GM21786 (cell line): ENCODE measurements around the gene MMP23B.
A peak's percentile ranks its signal among the peaks of the same experiment; 100 is the strongest.

ENCODE experiments used
- ATAC-seq: cut with Tn5 transposase; IDR thresholded peaks from one replicate; pipeline ENCODE4 v1.9.1; 2021; ENCODE audit not compliant: unreplicated experiment

The MMP23B gene

DNA sequence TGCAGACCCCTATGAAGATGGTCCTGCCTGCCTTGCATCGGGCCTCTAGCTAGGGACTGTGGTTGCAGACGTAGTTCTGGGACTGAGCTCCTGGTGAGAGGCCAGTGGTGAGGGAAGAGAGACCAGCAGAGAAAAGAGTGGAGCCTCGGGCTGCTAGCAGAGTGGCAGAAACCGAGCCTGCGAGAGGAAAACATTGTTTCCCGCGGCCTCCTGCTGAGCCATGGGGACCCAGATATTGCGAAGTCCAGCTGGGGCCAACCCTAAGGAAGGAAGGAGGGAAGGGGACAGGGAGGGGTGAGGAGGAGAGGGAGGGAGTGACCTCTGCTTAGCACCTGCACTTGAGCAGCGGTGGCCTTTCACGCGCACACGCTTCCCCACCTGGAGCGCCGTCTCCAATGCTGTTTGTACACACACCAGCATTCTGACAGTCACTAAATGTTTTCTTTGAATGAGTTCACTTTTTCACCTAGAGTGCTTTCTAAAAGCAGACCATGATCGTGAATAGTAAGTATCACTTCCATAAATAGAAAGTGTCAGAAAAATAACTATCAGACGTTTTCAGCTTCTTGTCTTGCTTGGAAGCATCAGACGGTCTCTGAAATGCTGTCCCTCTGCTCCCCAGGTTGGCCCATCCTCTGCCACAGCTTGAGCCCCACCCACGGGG is 29.5 kb upstream of the MMP23B start:
- no peak for ATAC-seq

DNA sequence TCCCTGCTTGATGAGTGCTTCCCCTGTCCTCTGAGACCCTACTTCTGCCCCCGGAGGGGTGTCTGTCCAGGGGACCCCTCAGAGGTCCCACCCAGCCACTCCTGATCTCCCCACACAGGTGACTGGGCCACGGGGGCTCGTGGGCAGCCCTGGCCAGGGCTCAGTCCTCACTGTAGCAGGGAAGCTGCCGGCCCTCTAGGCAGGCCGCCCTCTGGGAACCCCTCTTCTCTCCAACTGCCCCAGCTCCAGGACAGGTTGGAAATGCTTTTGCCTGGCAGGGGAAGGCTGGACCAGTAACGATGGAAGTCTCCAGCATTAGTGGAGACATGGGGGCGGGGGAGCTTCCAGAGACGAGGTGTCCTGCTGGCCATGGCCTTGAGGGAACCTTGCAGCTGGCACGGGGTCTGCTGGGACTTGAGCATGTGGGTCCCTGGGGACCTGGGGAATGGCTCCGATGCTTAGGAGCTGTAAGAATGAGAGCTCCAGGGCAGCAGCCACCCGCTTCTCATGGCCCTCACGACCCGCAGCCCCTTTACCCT is 28.9 kb upstream of the MMP23B start:
- ATAC-seq = no peak

GRCh38 chr1:1603671-1604373 is 28.2 kb upstream of the MMP23B start:
- ATAC-seq = no peak

DNA sequence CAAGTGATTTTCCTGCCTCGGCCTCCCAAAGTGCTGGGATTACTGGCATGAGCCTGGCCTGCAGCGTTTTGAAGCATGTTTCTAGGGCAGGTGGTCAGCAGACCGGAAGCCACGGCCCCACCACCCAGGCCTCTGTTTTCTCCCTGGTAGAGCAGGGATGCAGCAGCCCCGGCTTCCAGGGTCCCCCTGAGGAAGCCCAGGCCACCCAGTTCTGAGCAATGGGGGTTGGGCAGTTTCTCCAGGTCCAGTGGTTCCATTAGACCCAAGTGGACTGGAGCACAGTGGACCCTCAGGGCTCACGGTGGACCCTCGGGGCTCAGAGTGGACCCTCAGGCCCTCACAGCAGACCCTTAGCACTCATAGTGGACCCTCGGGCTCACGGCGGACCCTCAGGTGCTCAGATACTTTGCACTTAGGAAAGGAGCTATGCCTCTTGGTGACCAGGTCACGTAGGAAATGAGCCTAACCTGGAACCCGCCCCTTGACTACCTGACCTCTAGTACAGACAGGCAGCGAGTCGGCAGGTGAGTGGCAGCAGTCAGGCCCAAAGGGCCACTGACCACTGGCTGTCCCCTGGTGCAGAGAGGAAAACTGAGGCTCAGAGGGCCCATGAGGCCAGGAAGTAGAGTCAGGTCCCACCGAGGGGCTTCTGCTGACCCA is 27.5 kb upstream of the MMP23B start:
- no peak for ATAC-seq

GRCh38 chr1:1605034-1605591 is 26.9 kb upstream of the MMP23B start:
- ATAC-seq = no peak

DNA sequence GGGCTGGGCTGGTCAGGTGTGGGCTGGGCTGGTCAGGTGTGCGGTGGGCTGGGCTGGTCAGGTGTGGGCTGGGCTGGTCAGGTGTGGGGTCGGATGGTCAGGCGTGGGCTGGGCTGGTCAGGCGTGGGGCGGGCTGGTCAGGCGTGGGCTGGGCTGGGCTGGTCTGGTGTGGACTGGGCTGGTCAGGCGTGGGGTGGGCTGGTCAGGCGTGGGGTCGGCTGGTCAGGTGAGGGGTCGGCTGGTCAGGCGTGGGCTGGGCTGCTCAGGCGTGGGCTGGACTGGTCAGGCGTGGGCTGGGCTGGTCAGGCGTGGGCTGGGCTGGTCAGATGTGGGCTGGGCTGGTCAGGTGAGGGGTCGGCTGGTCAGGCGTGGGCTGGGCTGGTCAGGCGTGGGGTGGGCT is 26.2 kb upstream of the MMP23B start:
- ATAC-seq = no peak

DNA sequence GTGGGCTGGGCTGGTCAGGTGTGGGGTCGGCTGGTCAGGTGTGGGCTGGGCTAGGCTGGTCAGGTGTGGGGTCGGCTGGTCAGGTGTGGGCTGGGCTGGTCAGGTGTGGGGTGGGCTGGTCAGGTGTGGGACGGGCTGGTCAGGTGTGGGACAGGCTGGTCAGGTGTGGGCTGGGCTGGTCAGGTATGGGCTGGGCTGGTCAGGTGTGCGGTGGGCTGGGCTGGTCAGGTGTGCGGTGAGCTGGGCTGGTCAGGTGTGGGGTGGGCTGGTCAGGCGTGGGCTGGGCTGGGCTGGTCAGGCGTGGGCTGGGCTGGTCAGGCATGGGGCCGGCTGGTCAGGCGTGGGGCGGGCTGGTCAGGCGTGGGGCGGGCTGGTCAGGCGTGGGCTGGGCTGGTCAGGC is 25.7 kb upstream of the MMP23B start:
- ATAC-seq = no peak

DNA sequence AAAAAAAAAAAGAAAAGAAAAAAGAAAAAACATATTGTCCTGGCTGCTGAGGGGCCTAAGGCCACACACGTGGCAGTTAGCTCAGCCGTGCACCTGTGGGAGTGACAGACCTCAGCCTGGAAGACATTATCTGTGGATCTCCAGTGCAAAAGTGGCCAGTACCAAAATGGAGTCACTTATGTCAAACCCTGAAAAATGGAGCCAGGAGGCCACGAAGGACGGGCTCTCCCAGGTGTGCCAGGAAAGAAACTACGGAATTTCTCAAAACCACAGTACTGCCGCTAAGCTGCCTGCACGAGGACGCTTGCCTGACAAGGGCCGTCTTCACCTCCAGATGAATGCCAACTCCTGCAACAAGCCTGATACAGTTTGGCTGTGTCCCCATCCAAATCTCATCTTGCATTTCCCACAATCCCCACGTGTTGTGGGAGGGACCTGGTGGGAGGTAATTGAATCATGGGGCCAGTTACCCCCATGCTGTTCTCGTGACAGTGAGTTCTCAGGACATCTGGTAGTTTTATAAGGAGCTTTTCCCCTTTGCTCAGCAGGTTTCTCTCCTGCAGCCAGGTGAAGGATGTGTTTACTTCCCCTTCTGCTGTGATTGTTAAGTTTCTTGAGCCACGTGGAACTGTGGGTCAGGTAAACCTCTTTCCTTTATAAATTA is 22.0 kb upstream of the MMP23B start:
- no peak for ATAC-seq

DNA sequence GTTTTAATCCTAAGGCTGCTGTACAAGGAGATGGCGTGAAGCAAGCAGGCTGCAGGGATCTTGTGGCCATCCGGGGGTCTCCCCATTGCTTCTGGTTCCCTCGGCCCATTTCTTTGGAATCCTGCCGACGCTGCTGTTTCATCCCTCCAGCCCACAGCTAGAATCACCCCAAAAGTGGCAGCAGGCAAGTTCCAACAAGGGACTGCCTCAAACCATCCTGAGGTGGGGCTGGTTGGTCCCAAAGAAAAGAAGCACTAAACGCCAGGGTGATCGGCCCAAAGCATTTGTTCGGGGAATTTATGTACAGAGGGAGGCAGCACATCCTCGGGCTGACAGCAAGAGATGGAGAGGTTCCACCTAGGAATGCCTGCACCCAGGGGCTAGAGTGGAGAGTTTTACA is 21.2 kb upstream of the MMP23B start:
- ATAC-seq = no peak

- no peak for ATAC-seq
These were observed 19.9 kb upstream of the MMP23B start for GRCh38 chr1:1612104-1612400.

- ATAC-seq = no peak
These were observed 18.4 kb upstream of the MMP23B start for GRCh38 chr1:1613509-1614082.

- no peak for ATAC-seq
These were observed 17.6 kb upstream of the MMP23B start for GRCh38 chr1:1614204-1614953.

GRCh38 chr1:1614954-1615255 is 17.1 kb upstream of the MMP23B start:
- no peak for ATAC-seq

DNA sequence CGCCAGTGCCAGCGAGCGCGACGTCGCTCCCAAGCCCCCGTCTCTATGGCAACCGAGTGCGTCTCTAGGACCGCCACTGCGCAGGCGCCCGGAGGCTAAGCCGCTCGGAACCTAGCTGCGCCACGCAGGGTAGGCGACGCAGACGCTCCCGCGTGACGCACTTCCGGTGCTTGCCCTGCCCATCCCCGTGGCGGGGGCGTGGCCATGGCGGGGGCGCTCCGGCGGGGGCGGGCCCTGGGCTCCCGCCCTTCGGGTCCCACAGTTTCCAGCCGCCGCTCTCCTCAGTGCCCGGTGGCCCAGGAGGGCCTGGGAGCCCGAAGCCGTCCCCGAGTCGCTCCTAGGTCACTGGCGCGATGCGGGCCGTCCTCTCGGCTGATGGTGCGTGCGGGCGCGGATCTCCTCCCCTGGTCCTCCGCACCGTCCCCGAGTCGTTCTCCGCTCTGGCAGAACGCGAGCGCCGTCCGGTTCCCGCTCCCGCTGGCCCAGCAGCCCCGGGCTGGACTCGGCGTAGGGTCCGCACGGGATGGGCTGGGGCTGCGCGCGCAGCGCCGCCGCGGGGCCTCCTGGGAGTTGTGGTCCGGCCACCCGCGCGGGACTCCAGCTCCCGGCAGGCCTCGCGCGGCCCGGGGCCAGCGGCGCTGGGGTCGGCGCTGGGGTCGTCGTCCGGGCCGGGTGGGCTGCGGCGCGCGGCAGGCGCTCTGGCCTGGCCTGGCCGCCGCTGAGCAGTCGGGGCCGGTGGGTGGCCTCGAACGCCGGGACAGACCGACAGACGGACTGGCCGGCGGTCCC is 16.5 kb upstream of the MMP23B start, which contains the start of gene MIB2:
Gene MIB2 (plus strand): TSS at position 245 of the 789 bp plus-strand sequence. CDS start 7,953 bp downstream, outside the sequence.
- ATAC-seq = peak; percentile 80

DNA sequence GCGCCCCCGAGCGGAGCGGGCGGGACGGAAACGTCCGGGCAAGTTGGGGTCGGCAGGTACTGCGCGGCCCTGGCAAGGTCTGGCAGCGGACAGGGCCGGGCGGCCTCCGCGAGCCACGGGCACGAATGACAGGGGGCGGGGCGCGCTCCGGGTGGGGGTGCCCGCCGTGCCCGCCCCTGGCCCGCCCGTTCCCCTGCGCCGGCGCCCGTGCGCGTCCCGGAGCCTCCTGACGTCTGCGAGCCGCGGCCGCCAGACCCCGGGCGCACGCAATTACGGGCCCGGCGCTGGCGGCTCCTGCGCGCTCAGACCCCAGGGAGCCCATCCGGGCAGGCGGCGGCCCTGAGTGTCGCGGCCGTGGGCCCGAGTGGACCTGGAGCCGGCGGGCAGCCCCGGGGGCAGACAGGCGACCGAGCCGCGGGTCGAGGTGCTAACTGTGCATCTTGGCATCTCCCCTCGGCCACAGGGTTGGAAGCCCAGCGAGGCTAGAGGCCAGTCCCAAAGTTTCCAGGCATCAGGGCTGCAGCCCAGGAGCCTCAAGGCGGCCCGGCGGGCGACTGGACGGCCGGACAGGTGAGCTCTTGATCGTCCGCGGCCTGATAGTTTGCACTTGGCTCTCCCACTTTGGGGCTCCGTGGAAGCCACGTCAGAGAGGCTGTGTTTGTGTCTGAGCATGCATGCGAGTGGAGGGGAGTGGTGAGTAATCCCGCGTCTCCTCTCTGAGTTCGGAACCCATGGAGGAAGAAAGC is 15.8 kb upstream of the MMP23B start:
- ATAC-seq = peak; percentile 15

GRCh38 chr1:1616838-1617237 is 15.1 kb upstream of the MMP23B start:
- ATAC-seq = no peak

DNA sequence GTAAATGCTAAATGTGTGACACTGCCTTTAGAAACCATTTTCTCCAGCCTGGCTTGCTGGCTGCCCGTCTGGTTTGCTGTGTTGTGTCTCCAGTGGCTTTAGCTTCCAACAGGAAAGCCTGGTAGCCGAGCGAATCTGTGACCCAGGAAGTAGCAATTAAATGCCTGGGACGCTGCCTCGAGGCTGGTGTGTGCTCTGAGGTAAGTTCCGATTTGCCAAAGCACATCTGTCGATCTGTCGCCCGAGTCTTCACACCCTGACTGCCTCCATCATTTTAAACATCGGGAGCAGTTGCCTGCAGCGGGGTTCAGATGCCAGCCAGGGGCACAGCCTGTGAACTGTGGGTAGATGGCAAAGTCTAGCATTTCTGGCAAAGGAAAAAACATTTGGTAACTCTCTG is 14.5 kb upstream of the MMP23B start:
- ATAC-seq = no peak

- ATAC-seq = no peak
These were observed 14.0 kb upstream of the MMP23B start for GRCh38 chr1:1617925-1618324.
